Fibroblast of lung (primary cell): ENCODE measurements around the gene PGC. TPM values are rescaled to one million over a fixed set of nuclear protein-coding genes. Genes with fewer than 3 reads are reported as not detected.

Experiments used
- DNase-seq, 2 donors: peaks; one replicate each; pipeline versions ENCODE4 v3.0.0 to v3.0.0-alpha.2; 2010; ENCODE audit warnings: low read depth in 2 of 2
- H2AFZ ChIP-seq: 2 replicates; pipeline ENCODE4 v1.5.1; 2012; ENCODE audit warnings: low read length, control low read depth, inconsistent platforms
- H3K27ac ChIP-seq: 2 replicates; pipeline ENCODE4 v1.5.1; 2011; ENCODE audit warnings: low read length, control low read depth; ENCODE audit not compliant: insufficient read depth
- H3K27me3 ChIP-seq: 2 replicates; pipeline ENCODE4 v1.5.1; 2011; ENCODE audit warnings: mild to moderate bottlenecking, low read length; ENCODE audit not compliant: control insufficient read depth, insufficient read depth
- H3K36me3 ChIP-seq: 2 replicates; pipeline ENCODE4 v1.5.1; 2011; ENCODE audit warnings: low read length; ENCODE audit not compliant: control insufficient read depth, insufficient read depth
- H3K4me1 ChIP-seq: 2 replicates; pipeline ENCODE4 v1.5.1; 2011; ENCODE audit warnings: low read length; ENCODE audit not compliant: control insufficient read depth, insufficient read depth; ENCODE audit errors: extremely low read depth
- H3K4me2 ChIP-seq: 2 replicates; pipeline ENCODE4 v1.5.1; 2011; ENCODE audit warnings: low read length, control low read depth; ENCODE audit not compliant: insufficient read depth; ENCODE audit errors: extremely low read depth
- H3K4me3 ChIP-seq, 4 experiments: fragments of 200-600 bp in 1 of 4; sonication (generic) in 1 of 4; replicated peaks in 1 of 4; 2 replicates each; pipeline ENCODE4 v1.5.1; 2011 to 2016; ENCODE audit warnings: low read length in 4 of 4, low read depth in 3 of 4, mild to moderate bottlenecking in 3 of 4, control low read depth in 2 of 4, inconsistent platforms in 1 of 4, mixed read lengths in 1 of 4; ENCODE audit not compliant: insufficient read depth in 1 of 4; ENCODE audit errors: control extremely low read depth in 1 of 4
- H3K79me2 ChIP-seq: 2 replicates; pipeline ENCODE4 v1.5.1; 2012; ENCODE audit warnings: mild to moderate bottlenecking, low read length, inconsistent platforms; ENCODE audit not compliant: control insufficient read depth, insufficient read depth
- H3K9ac ChIP-seq: 2 replicates; pipeline ENCODE4 v1.5.1; 2011; ENCODE audit warnings: mild to moderate bottlenecking, low read length, control low read depth; ENCODE audit not compliant: insufficient read depth
- H3K9me3 ChIP-seq: 2 replicates; pipeline ENCODE4 v1.5.1; 2012; ENCODE audit warnings: low read depth, low read length; ENCODE audit not compliant: control insufficient read depth, insufficient read depth
- H4K20me1 ChIP-seq: 2 replicates; pipeline ENCODE4 v1.5.1; 2011; ENCODE audit warnings: low read length; ENCODE audit not compliant: control insufficient read depth, insufficient read depth; ENCODE audit errors: extremely low read depth
- CTCF ChIP-seq, 2 donors: IDR thresholded peaks in 1 of 2; conservative IDR thresholded peaks in 1 of 2; 1 replicate in 1 of 2; 2 replicates in 1 of 2; pipeline ENCODE4 v1.5.1; 2011 to 2012; ENCODE audit warnings: low read length in 2 of 2, control low read depth in 1 of 2, inconsistent platforms in 1 of 2, low read depth in 1 of 2, mild to moderate bottlenecking in 1 of 2
- EZH2 ChIP-seq: IDR thresholded peaks from 2 replicates; pipeline ENCODE4 v1.5.1; 2012; ENCODE audit warnings: low read length, control low read depth, mild to moderate bottlenecking; ENCODE audit errors: missing control alignments
- polyA plus RNA-seq, 2 donors: library from polyadenylated mRNA; depleted of rRNA in 1 of 2; stranded (reverse) in 1 of 2; unstranded in 1 of 2; fragments of >200 nt; gene quantifications; 2 replicates each; pipeline ENCODE4 v1.2.1, GENCODE V29; 2011 to 2012; ENCODE audit warnings: missing spikeins in 1 of 2
- total RNA-seq: library from RNA; depleted of rRNA; stranded (reverse); fragments of >200 nt; gene quantifications from 2 replicates; pipeline ENCODE4 v1.2.1, GENCODE V29; 2014

PGC gene
- total and polyA plus RNA-seq, 2 donors (not counting 1 experiment from before 2014, with no cell fraction given) = not detected

GRCh38 chr6:41771058-41771983 lies 24.1 kb upstream of the PGC start:
- H3K4me3 ChIP-seq = no peak overlapping the region
- TF ChIP-seq CTCF (conservative IDR thresholded peaks at IDR 0.05 in 1 of 2, IDR thresholded peaks at IDR 0.05 in 1 of 2; ENCODE audit: low read depth in 1 of 2, low read length in 2 of 2) = no peak
- no peak for TF ChIP-seq EZH2
- H3K4me2 ChIP-seq = no peak overlapping the region
- peaks cover 5% of the 10 kb centered on the region for H3K4me1 ChIP-seq
- H3K9ac ChIP-seq = no peak overlapping the region
- H3K36me3 ChIP-seq = peaks cover 15% of the 10 kb centered on the region
- no peaks in the 10 kb centered on the region for H3K27me3 ChIP-seq
- H3K79me2 ChIP-seq = no peaks in the 10 kb centered on the region
- DNase-seq = no peak
- H3K9me3 ChIP-seq = no peaks in the 10 kb centered on the region
- no peaks in the 10 kb centered on the region for H4K20me1 ChIP-seq
- H3K27ac ChIP-seq = no peak overlapping the region
- no peak overlapping the region for H2AFZ ChIP-seq

GRCh38 chr6:41770381-41771057 lies 23.3 kb upstream of the PGC start:
- Histone ChIP-seq H2AFZ (no peak overlapping the region), H3K4me1 (peaks cover 5% of the 10 kb centered on the region), H3K27ac (no peak overlapping the region), H4K20me1 (no peaks in the 10 kb centered on the region), H3K9ac (no peak overlapping the region), H3K4me2 (no peak overlapping the region), H3K79me2 (no peaks in the 10 kb centered on the region), H3K4me3 (no peak overlapping the region), H3K36me3 (peaks cover 14% of the 10 kb centered on the region), H3K27me3 (no peaks in the 10 kb centered on the region), H3K9me3 (no peaks in the 10 kb centered on the region)
- TF ChIP-seq EZH2 (no peak), CTCF (conservative IDR thresholded peaks at IDR 0.05 in 1 of 2, IDR thresholded peaks at IDR 0.05 in 1 of 2; ENCODE audit: low read depth in 1 of 2, low read length in 2 of 2) (no peak)
- DNase-seq = no peak

GRCh38 chr6:41769376-41769775 lies 22.2 kb upstream of the PGC start:
- H3K27me3 ChIP-seq = no peaks in the 10 kb centered on the region
- no peak overlapping the region for H3K9ac ChIP-seq
- H3K79me2 ChIP-seq = no peaks in the 10 kb centered on the region
- no peak overlapping the region for H3K4me2 ChIP-seq
- no peak for DNase-seq
- H2AFZ ChIP-seq = no peak overlapping the region
- H3K36me3 ChIP-seq = peaks cover 9% of the 10 kb centered on the region
- no peaks in the 10 kb centered on the region for H3K9me3 ChIP-seq
- no peaks in the 10 kb centered on the region for H4K20me1 ChIP-seq
- no peak overlapping the region for H3K27ac ChIP-seq
- H3K4me3 ChIP-seq = no peak overlapping the region
- TF ChIP-seq CTCF (conservative IDR thresholded peaks at IDR 0.05 in 1 of 2, IDR thresholded peaks at IDR 0.05 in 1 of 2; ENCODE audit: low read depth in 1 of 2, low read length in 2 of 2) (no peak), EZH2 (no peak)
- H3K4me1 ChIP-seq = peaks cover 5% of the 10 kb centered on the region
